Gastrocnemius medialis (tissue), 4 donors: ENCODE measurements around the gene ANKAR. TPM values are rescaled to one million over a fixed set of nuclear protein-coding genes. Genes with fewer than 3 reads are reported as not detected.
A peak's percentile ranks its signal among the peaks of the same experiment; 100 is the strongest.

Experiments used
- ATAC-seq, 2 donors: fragments of 150-250 bp; one replicate each; pipeline ENCODE4 v1.9.1; 2016
- DNase-seq, 2 donors: peaks; one replicate each; pipeline ENCODE4 v3.0.0-alpha.2; 2019
- H3K27ac ChIP-seq, 4 donors: fragments of 200-600 bp; sonication (generic); 1 replicate in 1 of 4; 2 replicates in 3 of 4; pipeline ENCODE4 v1.5.1; 2016 to 2018; ENCODE audit warnings: mild to moderate bottlenecking in 2 of 4, moderate library complexity in 1 of 4
- H3K27me3 ChIP-seq, 3 donors: fragments of 200-600 bp; sonication (generic) in 2 of 3; 1 replicate in 1 of 3; 2 replicates in 2 of 3; pipeline versions ENCODE4 v1.5.1 to v1.6.0; 2016 to 2019; ENCODE audit warnings: mild to moderate bottlenecking in 1 of 3, moderate library complexity in 1 of 3
- H3K36me3 ChIP-seq, 2 donors: fragments of 200-600 bp; sonication (generic) in 1 of 2; one replicate each; pipeline ENCODE4 v1.5.1; 2017 to 2018
- H3K4me1 ChIP-seq, 2 donors: fragments of 200-600 bp; sonication (generic) in 1 of 2; one replicate each; pipeline ENCODE4 v1.5.1; 2016 to 2017; ENCODE audit warnings: mild to moderate bottlenecking in 2 of 2
- H3K4me3 ChIP-seq, 4 donors: fragments of 200-600 bp; sonication (generic) in 3 of 4; 1 replicate in 1 of 4; 2 replicates in 3 of 4; pipeline ENCODE4 v1.5.1; 2016 to 2019; ENCODE audit warnings: mild to moderate bottlenecking in 2 of 4
- H3K9me3 ChIP-seq, 3 donors: fragments of 200-600 bp; sonication (generic) in 2 of 3; 1 replicate in 1 of 3; 2 replicates in 2 of 3; pipeline ENCODE4 v1.5.1; 2016 to 2019
- CTCF ChIP-seq, 5 experiments: fragments of 450-650 bp in 3 of 5; fragments of 200-600 bp in 2 of 5; sonication (generic) in 2 of 5; IDR thresholded peaks in 4 of 5; conservative IDR thresholded peaks in 1 of 5; 1 replicate in 4 of 5; 2 replicates in 1 of 5; pipeline ENCODE4 v1.5.1; 2016 to 2019; ENCODE audit warnings: antibody characterized with exemption in 5 of 5, mild to moderate bottlenecking in 3 of 5, moderate library complexity in 3 of 5
- POLR2A ChIP-seq, 2 donors: fragments of 450-650 bp; IDR thresholded peaks; one replicate each; pipeline ENCODE4 v1.6.1; 2017; ENCODE audit warnings: antibody characterized with exemption in 2 of 2, mild to moderate bottlenecking in 2 of 2, moderate library complexity in 2 of 2
- in situ Hi-C, 4 donors: fragments of 200-750 bp; cut with MboI; loops; one replicate each; pipeline versions ENCODE4 v1.15.0 to v1.8.0; 2017; ENCODE audit warnings: low sequenced_read_pairs in 4 of 4
- intact Hi-C: fragments of 100-400 bp; cut with DNase I; formaldehyde crosslinking; loops from one replicate; pipeline ENCODE4 v1.15.1; 2023; ENCODE audit warnings: low total_unique reads
- total RNA-seq, 4 donors: library from RNA; depleted of rRNA; stranded (reverse); fragments of >200 nt; gene quantifications; one replicate each; pipeline versions ENCODE4 v1.1.0 to v1.2.3, GENCODE V29; 2016

ANKAR gene
- total RNA-seq, 4 donors from 2014 or later: 3.4 to 13.1 (median 5.9) TPM

GRCh38 chr2:189654641-189655040 is 19.8 kb upstream of the ANKAR start:
- Histone ChIP-seq H3K36me3 (no peaks in the 10 kb centered on the region), H3K9me3 (no peaks in the 10 kb centered on the region), H3K27ac (no peak overlapping the region), H3K4me1 (no peaks in the 10 kb centered on the region), H3K4me3 (no peak overlapping the region), H3K27me3 (no peaks in the 10 kb centered on the region)
- DNase-seq (no peak), ATAC-seq (no peak)
- intact Hi-C loops: no loop called here
- TF ChIP-seq POLR2A (IDR thresholded peaks at IDR 0.05): no peak
- TF ChIP-seq CTCF (IDR thresholded peaks at IDR 0.05 in 4 of 5, conservative IDR thresholded peaks at IDR 0.05 in 1 of 5): no peak
- in situ Hi-C loops: loop anchor here in 1 of 4 donors (5.0 kb wide), 1 partner anchor 48 kb away; no protein-coding TSS in a partner anchor

GRCh38 chr2:189657867-189658266 is 16.6 kb upstream of the ANKAR start:
- intact Hi-C loops: no loop called here
- in situ Hi-C loops: loop anchor here in 1 of 4 donors (5.0 kb wide), 1 partner anchor 44 kb away; no protein-coding TSS in a partner anchor
- H3K27me3 ChIP-seq: no peaks in the 10 kb centered on the region
- TF ChIP-seq CTCF (IDR thresholded peaks at IDR 0.05 in 4 of 5, conservative IDR thresholded peaks at IDR 0.05 in 1 of 5) (no peak), POLR2A (IDR thresholded peaks at IDR 0.05) (no peak)
- DNase-seq (no peak), ATAC-seq (no peak)
- no peak overlapping the region for H3K27ac ChIP-seq
- H3K36me3 ChIP-seq: no peaks in the 10 kb centered on the region
- H3K4me3 ChIP-seq: no peak overlapping the region
- no peaks in the 10 kb centered on the region for H3K9me3 ChIP-seq
- peaks cover 10 to 12% of the 10 kb centered on the region in 2 donors for H3K4me1 ChIP-seq

GRCh38 chr2:189658306-189659212 is 15.9 kb upstream of the ANKAR start:
- DNase-seq (no peak), ATAC-seq (no peak)
- intact Hi-C loops: no loop called here
- in situ Hi-C loops: loop anchor here in 1 of 4 donors (5.0 kb wide), 1 partner anchor 44 kb away; no protein-coding TSS in a partner anchor
- Histone ChIP-seq H3K36me3 (no peaks in the 10 kb centered on the region), H3K9me3 (no peaks in the 10 kb centered on the region), H3K4me1 (peaks cover 15% of the 10 kb centered on the region in 2 donors), H3K4me3 (no peak overlapping the region), H3K27me3 (no peaks in the 10 kb centered on the region), H3K27ac (no peak overlapping the region)
- no peak for TF ChIP-seq CTCF (IDR thresholded peaks at IDR 0.05 in 4 of 5, conservative IDR thresholded peaks at IDR 0.05 in 1 of 5)
- no peak for TF ChIP-seq POLR2A (IDR thresholded peaks at IDR 0.05)

- no peak for TF ChIP-seq POLR2A (IDR thresholded peaks at IDR 0.05)
- H3K36me3 ChIP-seq: no peaks in the 10 kb centered on the region
- H3K27me3 ChIP-seq: no peaks in the 10 kb centered on the region
- ATAC-seq (no peak), DNase-seq (no peak)
- in situ Hi-C loops: loop anchor here in 2 of 4 donors (5.0 kb wide), 2 partner anchors 38 to 43 kb away; no protein-coding TSS in a partner anchor
- H3K4me1 ChIP-seq: peaks cover 23 to 24% of the 10 kb centered on the region in 2 donors
- H3K4me3 ChIP-seq: no peak overlapping the region
- no peak overlapping the region for H3K27ac ChIP-seq
- H3K9me3 ChIP-seq: no peaks in the 10 kb centered on the region
- intact Hi-C loops: loop anchor here (2.0 to 10.0 kb wide), 4 partner anchors 103 to 1355 kb away; partner anchors contain the start of genes MSTN, ORMDL1, OSGEPL1 and PMS1
Measured at GRCh38 chr2:189659734-189660133, 14.7 kb upstream of the ANKAR start.

- TF ChIP-seq POLR2A (IDR thresholded peaks at IDR 0.05) (no peak), CTCF (IDR thresholded peaks at IDR 0.05 in 4 of 5, conservative IDR thresholded peaks at IDR 0.05 in 1 of 5) (no peak)
- no peaks in the 10 kb centered on the region for H3K36me3 ChIP-seq
- H3K27me3 ChIP-seq: no peaks in the 10 kb centered on the region
- no peak for ATAC-seq
- no peak for DNase-seq
- intact Hi-C loops (loop anchor here (1.0 to 10.0 kb wide), 6 partner anchors 14 to 1354 kb away; partner anchors contain the start of genes ANKAR, MSTN, ORMDL1 and OSGEPL1), in situ Hi-C loops (loop anchor here in 1 of 4 donors (5.0 kb wide), 1 partner anchor 37 kb away; no protein-coding TSS in a partner anchor)
- H3K9me3 ChIP-seq: no peaks in the 10 kb centered on the region
- H3K4me3 ChIP-seq: no peak overlapping the region
- peaks cover 23 to 28% of the 10 kb centered on the region in 2 donors for H3K4me1 ChIP-seq
- H3K27ac ChIP-seq: peak overlapping the region; percentile 16 to 97 (median 66)
Measured at GRCh38 chr2:189660803-189661147, 13.7 kb upstream of the ANKAR start.
